Keratinocyte (primary cell): ENCODE measurements around the gene CYP46A1.
"Not testable (repeated sequence)": the region's sequence is repeated elsewhere in the genome, so short reads cannot be mapped to it uniquely, and the experiment has no call there.

Source experiments
- CTCF ChIP-seq, 3 experiments: IDR thresholded peaks in 1 of 3; conservative IDR thresholded peaks in 1 of 3; optimal IDR thresholded peaks in 1 of 3; 2 replicates in 2 of 3; 3 replicates in 1 of 3; pipeline versions ENCODE3 to v1.5.1; 2011; ENCODE audit warnings: low read length in 3 of 3, mild to moderate bottlenecking in 3 of 3, moderate library complexity in 2 of 3, control low read depth in 1 of 3, inconsistent platforms in 1 of 3; ENCODE audit not compliant: insufficient read depth in 2 of 3; ENCODE audit errors: extremely low read depth in 1 of 3
- EZH2 ChIP-seq: IDR thresholded peaks from one replicate; pipeline ENCODE4 v1.6.1; 2012; ENCODE audit warnings: inconsistent platforms, mild to moderate bottlenecking, low read length, moderate library complexity

DNA sequence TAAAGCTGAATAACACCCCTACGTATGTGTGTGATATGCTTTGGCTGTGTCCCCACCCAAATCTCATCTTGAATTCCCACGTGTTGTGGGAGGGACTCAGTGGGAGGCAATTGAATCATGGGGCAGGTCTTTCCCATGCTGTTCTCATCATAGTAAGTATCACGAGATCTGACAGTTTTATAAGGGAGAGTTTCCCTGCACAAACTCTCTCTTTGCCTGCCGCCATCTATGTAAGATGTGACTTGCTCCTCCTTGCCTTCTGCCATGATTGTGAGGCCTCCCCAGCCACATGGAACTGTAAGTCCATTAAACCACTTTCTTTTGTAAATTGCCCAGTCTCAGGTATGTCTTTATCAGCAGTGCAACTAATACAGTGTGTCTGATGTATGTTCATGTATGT, 78.8 kb downstream of the CYP46A1 start:
- not testable (repeated sequence) for TF ChIP-seq CTCF (optimal IDR thresholded peaks at IDR 0.05 in 1 of 3, IDR thresholded peaks at IDR 0.05 in 1 of 3, conservative IDR thresholded peaks at IDR 0.05 in 1 of 3; ENCODE audit: extremely low read depth in 1 of 3, insufficient read depth in 2 of 3, low read length in 3 of 3); EZH2
